ENCODE results near the gene PSMC2.

Gene PSMC2

GRCh38 chr7:103369432-103369831, 22.0 kb downstream of the PSMC2 start:
- no peak overlapping the region for H3K4me3 ChIP-seq (ENCODE audit: control insufficient read depth, low read depth, low read length)
- TF ChIP-seq CTCF (IDR thresholded peaks at IDR 0.05; ENCODE audit: control insufficient read depth, insufficient read depth, low read depth, low read length, missing control alignments) = no peak
- DNase-seq (ENCODE audit: low read depth) = no peak

GRCh38 chr7:103373866-103374643, 26.6 kb downstream of the PSMC2 start:
- DNase-seq (ENCODE audit: low read depth) = no peak
- no peak overlapping the region for H3K4me3 ChIP-seq (ENCODE audit: control insufficient read depth, low read depth, low read length)
- TF ChIP-seq CTCF (IDR thresholded peaks at IDR 0.05; ENCODE audit: control insufficient read depth, insufficient read depth, low read depth, low read length, missing control alignments) = no peak

GRCh38 chr7:103379270-103379975, 32.0 kb downstream of the PSMC2 start:
- TF ChIP-seq CTCF (IDR thresholded peaks at IDR 0.05; ENCODE audit: control insufficient read depth, insufficient read depth, low read depth, low read length, missing control alignments) = no peak
- no peak overlapping the region for H3K4me3 ChIP-seq (ENCODE audit: control insufficient read depth, low read depth, low read length)
- no peak for DNase-seq (ENCODE audit: low read depth)

GRCh38 chr7:103380395-103381191, 33.1 kb downstream of the PSMC2 start:
- TF ChIP-seq CTCF (IDR thresholded peaks at IDR 0.05; ENCODE audit: control insufficient read depth, insufficient read depth, low read depth, low read length, missing control alignments) = no peak
- no peak overlapping the region for H3K4me3 ChIP-seq (ENCODE audit: control insufficient read depth, low read depth, low read length)
- no peak for DNase-seq (ENCODE audit: low read depth)

- DNase-seq (ENCODE audit: low read depth) = no peak
- no peak for TF ChIP-seq CTCF (IDR thresholded peaks at IDR 0.05; ENCODE audit: control insufficient read depth, insufficient read depth, low read depth, low read length, missing control alignments)
- H3K4me3 ChIP-seq (ENCODE audit: control insufficient read depth, low read depth, low read length) = no peak overlapping the region
Observed at GRCh38 chr7:103381280-103382031, 34.0 kb downstream of the PSMC2 start.

GRCh38 chr7:103382032-103382402, 34.6 kb downstream of the PSMC2 start:
- no peak overlapping the region for H3K4me3 ChIP-seq (ENCODE audit: control insufficient read depth, low read depth, low read length)
- TF ChIP-seq CTCF (IDR thresholded peaks at IDR 0.05; ENCODE audit: control insufficient read depth, insufficient read depth, low read depth, low read length, missing control alignments) = no peak
- DNase-seq (ENCODE audit: low read depth) = no peak

Data from AG09309 (cell line).